CD4-positive, alpha-beta T cell treated with Interleukin-6 at 100 ng/mL for 8 hours (primary cell): ENCODE results near the gene DPP10.

Experiments
- DNase-seq: peaks from one replicate; pipeline ENCODE4 v3.0.0-alpha.2; 2020; ENCODE audit warnings: mixed read lengths, low spot score

The DPP10 gene

GRCh38 chr2:114609203-114609602, 166.8 kb downstream of the DPP10 start:
- no peak for DNase-seq

GRCh38 chr2:114609801-114610200, 167.4 kb downstream of the DPP10 start:
- DNase-seq = no peak

- no peak for DNase-seq
Observed at GRCh38 chr2:114610677-114611076, 168.2 kb downstream of the DPP10 start.

- no peak for DNase-seq
Observed at GRCh38 chr2:114614592-114614991, 172.2 kb downstream of the DPP10 start.

- DNase-seq = no peak
Observed at GRCh38 chr2:114628481-114628880, 186.0 kb downstream of the DPP10 start.

- no peak for DNase-seq
Observed at GRCh38 chr2:114631146-114631545, 188.7 kb downstream of the DPP10 start.

GRCh38 chr2:114642166-114642770, 199.8 kb downstream of the DPP10 start:
- no peak for DNase-seq

GRCh38 chr2:114642988-114643553, 200.6 kb downstream of the DPP10 start:
- no peak for DNase-seq

- DNase-seq = no peak
Observed at GRCh38 chr2:114651933-114652332, 209.5 kb downstream of the DPP10 start.

- DNase-seq = no peak
Observed at GRCh38 chr2:114659880-114660279, 217.4 kb downstream of the DPP10 start.

- no peak for DNase-seq
Observed at GRCh38 chr2:114661971-114662939, 219.8 kb downstream of the DPP10 start.

GRCh38 chr2:114668415-114668814, 226.0 kb downstream of the DPP10 start:
- no peak for DNase-seq

- DNase-seq = no peak
Observed at GRCh38 chr2:114683251-114683650, 240.8 kb downstream of the DPP10 start.

- DNase-seq = no peak
Observed at GRCh38 chr2:114684403-114684802, 242.0 kb downstream of the DPP10 start.

- no peak for DNase-seq
Observed at GRCh38 chr2:114685102-114685501, 242.7 kb downstream of the DPP10 start.

GRCh38 chr2:114688241-114688640, 245.8 kb downstream of the DPP10 start:
- DNase-seq = no peak

- no peak for DNase-seq
Observed at GRCh38 chr2:114698520-114698919, 256.1 kb downstream of the DPP10 start.

- DNase-seq = no peak
Observed at GRCh38 chr2:114699423-114699944, 257.0 kb downstream of the DPP10 start.

GRCh38 chr2:114700440-114700839, 258.0 kb downstream of the DPP10 start:
- no peak for DNase-seq

GRCh38 chr2:114709936-114710850, 267.8 kb downstream of the DPP10 start:
- DNase-seq = no peak

GRCh38 chr2:114714313-114714712, 271.9 kb downstream of the DPP10 start:
- no peak for DNase-seq

GRCh38 chr2:114717049-114717448, 274.6 kb downstream of the DPP10 start:
- no peak for DNase-seq
